Gastrocnemius medialis (tissue), 4 donors: Measurements from ENCODE around the gene NELFA. TPM values are rescaled to one million over a fixed set of nuclear protein-coding genes. Genes with fewer than 3 reads are reported as not detected.

Experiments
- ATAC-seq, 2 donors: fragments of 150-250 bp; one replicate each; pipeline ENCODE4 v1.9.1; 2016
- DNase-seq, 2 donors: peaks; one replicate each; pipeline ENCODE4 v3.0.0-alpha.2; 2019
- H3K27ac ChIP-seq, 4 donors: fragments of 200-600 bp; sonication (generic); 1 replicate in 1 of 4; 2 replicates in 3 of 4; pipeline ENCODE4 v1.5.1; 2016 to 2018; ENCODE audit warnings: mild to moderate bottlenecking in 2 of 4, moderate library complexity in 1 of 4
- H3K27me3 ChIP-seq, 3 donors: fragments of 200-600 bp; sonication (generic) in 2 of 3; 1 replicate in 1 of 3; 2 replicates in 2 of 3; pipeline versions ENCODE4 v1.5.1 to v1.6.0; 2016 to 2019; ENCODE audit warnings: mild to moderate bottlenecking in 1 of 3, moderate library complexity in 1 of 3
- H3K36me3 ChIP-seq, 2 donors: fragments of 200-600 bp; sonication (generic) in 1 of 2; one replicate each; pipeline ENCODE4 v1.5.1; 2017 to 2018
- H3K4me1 ChIP-seq, 2 donors: fragments of 200-600 bp; sonication (generic) in 1 of 2; one replicate each; pipeline ENCODE4 v1.5.1; 2016 to 2017; ENCODE audit warnings: mild to moderate bottlenecking in 2 of 2
- H3K4me3 ChIP-seq, 4 donors: fragments of 200-600 bp; sonication (generic) in 3 of 4; 1 replicate in 1 of 4; 2 replicates in 3 of 4; pipeline ENCODE4 v1.5.1; 2016 to 2019; ENCODE audit warnings: mild to moderate bottlenecking in 2 of 4
- H3K9me3 ChIP-seq, 3 donors: fragments of 200-600 bp; sonication (generic) in 2 of 3; 1 replicate in 1 of 3; 2 replicates in 2 of 3; pipeline ENCODE4 v1.5.1; 2016 to 2019
- CTCF ChIP-seq, 5 experiments: fragments of 450-650 bp in 3 of 5; fragments of 200-600 bp in 2 of 5; sonication (generic) in 2 of 5; IDR thresholded peaks in 4 of 5; conservative IDR thresholded peaks in 1 of 5; 1 replicate in 4 of 5; 2 replicates in 1 of 5; pipeline ENCODE4 v1.5.1; 2016 to 2019; ENCODE audit warnings: antibody characterized with exemption in 5 of 5, mild to moderate bottlenecking in 3 of 5, moderate library complexity in 3 of 5
- POLR2A ChIP-seq, 2 donors: fragments of 450-650 bp; IDR thresholded peaks; one replicate each; pipeline ENCODE4 v1.6.1; 2017; ENCODE audit warnings: antibody characterized with exemption in 2 of 2, mild to moderate bottlenecking in 2 of 2, moderate library complexity in 2 of 2
- in situ Hi-C, 4 donors: fragments of 200-750 bp; cut with MboI; loops; one replicate each; pipeline versions ENCODE4 v1.15.0 to v1.8.0; 2017; ENCODE audit warnings: low sequenced_read_pairs in 4 of 4
- intact Hi-C: fragments of 100-400 bp; cut with DNase I; formaldehyde crosslinking; loops from one replicate; pipeline ENCODE4 v1.15.1; 2023; ENCODE audit warnings: low total_unique reads
- total RNA-seq, 4 donors: library from RNA; depleted of rRNA; stranded (reverse); fragments of >200 nt; gene quantifications; one replicate each; pipeline versions ENCODE4 v1.1.0 to v1.2.3, GENCODE V29; 2016

Gene NELFA
- total RNA-seq, 4 donors from 2014 or later = 8.1 to 21.1 (median 15.9) TPM

GRCh38 chr4:2009651-2010233 is 968 bp upstream of the NELFA start:
- peak overlapping the region; percentile 93 to 100 (median 98) for H3K27ac ChIP-seq

GRCh38 chr4:2008671-2008920 is 178 bp downstream of the NELFA start:
- no peaks in the 10 kb centered on the region for H3K27me3 ChIP-seq
- H3K36me3 ChIP-seq = peaks cover 0 to 6% of the 10 kb centered on the region in 2 donors
- intact Hi-C loops = loop anchor here (2.0 to 10.0 kb wide), 5 partner anchors 138 to 994 kb away; partner anchors contain the start of genes FAM53A, FGFRL1, MXD4 and NSD2
- no peaks in the 10 kb centered on the region for H3K9me3 ChIP-seq
- H3K27ac ChIP-seq = peak overlapping the region; percentile 93 to 100 (median 98)
- in situ Hi-C loops = no loop called here
- no peak for DNase-seq
- peak overlapping the region; percentile 68 to 99 (median 90) for H3K4me3 ChIP-seq
- peaks cover 18 to 23% of the 10 kb centered on the region in 2 donors for H3K4me1 ChIP-seq
- TF ChIP-seq CTCF (IDR thresholded peaks at IDR 0.05 in 4 of 5, conservative IDR thresholded peaks at IDR 0.05 in 1 of 5) = no peak
- TF ChIP-seq POLR2A (IDR thresholded peaks at IDR 0.05) = no peak
- peak; percentile 19 to 22 for ATAC-seq

More at GRCh38 chr4:2009651-2010233, 968 bp upstream of the NELFA start:
- intact Hi-C loops (loop anchor here (1.0 to 10.0 kb wide), 6 partner anchors 36 to 995 kb away; partner anchors contain the start of genes FAM53A, FGFRL1, MXD4 and NSD2), in situ Hi-C loops (no loop called here)
- peak; percentile 24 to 66 for DNase-seq
- peak overlapping the region; percentile 68 to 99 (median 90) for H3K4me3 ChIP-seq
- H3K36me3 ChIP-seq = peaks cover 0 to 5% of the 10 kb centered on the region in 2 donors
- H3K27me3 ChIP-seq = no peaks in the 10 kb centered on the region
- H3K4me1 ChIP-seq = peaks cover 18 to 23% of the 10 kb centered on the region in 2 donors
- TF ChIP-seq CTCF (IDR thresholded peaks at IDR 0.05 in 4 of 5, conservative IDR thresholded peaks at IDR 0.05 in 1 of 5) (peak in 2 of 5 experiments; percentile 30 to 45), POLR2A (IDR thresholded peaks at IDR 0.05) (no peak)
- no peaks in the 10 kb centered on the region for H3K9me3 ChIP-seq
- peak; percentile 50 to 58 for ATAC-seq

GRCh38 chr4:2007804-2008670 is 737 bp downstream of the NELFA start:
- peak overlapping the region; percentile 93 to 100 (median 98) for H3K27ac ChIP-seq
- H3K27me3 ChIP-seq = no peaks in the 10 kb centered on the region
- H3K36me3 ChIP-seq = peaks cover 0 to 12% of the 10 kb centered on the region in 2 donors
- intact Hi-C loops (loop anchor here (2.0 to 10.0 kb wide), 5 partner anchors 137 to 993 kb away; partner anchors contain the start of genes FAM53A, FGFRL1, MXD4 and NSD2), in situ Hi-C loops (no loop called here)
- no peak for DNase-seq
- no peaks in the 10 kb centered on the region for H3K9me3 ChIP-seq
- H3K4me1 ChIP-seq = peaks cover 18 to 23% of the 10 kb centered on the region in 2 donors
- TF ChIP-seq POLR2A (IDR thresholded peaks at IDR 0.05) (no peak), CTCF (IDR thresholded peaks at IDR 0.05 in 4 of 5, conservative IDR thresholded peaks at IDR 0.05 in 1 of 5) (no peak)
- ATAC-seq = no peak
- H3K4me3 ChIP-seq = peak overlapping the region; percentile 68 to 99 (median 90)

GRCh38 chr4:2006956-2007653 is 1.7 kb downstream of the NELFA start:
- in situ Hi-C loops = no loop called here
- Histone ChIP-seq H3K9me3 (no peaks in the 10 kb centered on the region), H3K27ac (no peak overlapping the region), H3K27me3 (no peaks in the 10 kb centered on the region), H3K36me3 (peaks cover 0 to 12% of the 10 kb centered on the region in 2 donors), H3K4me1 (peaks cover 18 to 23% of the 10 kb centered on the region in 2 donors), H3K4me3 (peak overlapping the region in 2 of 4 donors; percentile 82 to 97)
- no peak for TF ChIP-seq POLR2A (IDR thresholded peaks at IDR 0.05)
- TF ChIP-seq CTCF (IDR thresholded peaks at IDR 0.05 in 4 of 5, conservative IDR thresholded peaks at IDR 0.05 in 1 of 5) = no peak
- ATAC-seq = no peak
- intact Hi-C loops = loop anchor here (5.0 to 10.0 kb wide), 4 partner anchors 255 to 992 kb away; partner anchors contain the start of genes FAM53A, FGFRL1, MXD4 and RNF4
- no peak for DNase-seq
